Endothelial cell of umbilical vein (primary cell): ENCODE measurements around the gene WDPCP. TPM values are rescaled to one million over a fixed set of nuclear protein-coding genes. Genes with fewer than 3 reads are reported as not detected.

Experiments
- BruUV-seq: library from RNA; stranded (reverse); fragments of 400-500 nt; replicated peaks from 2 replicates; lab custom pipeline; 2021; lab: Mats Ljungman, UMichigan
- CTCF ChIA-PET: fragments of 300-600, 350-600 bp; sonication (Branson Sonifier 250); formaldehyde crosslinking; loops from one replicate; lab custom pipeline; 2021; ENCODE audit warnings: antibody characterized with exemption, inconsistent platforms; lab: Charles Lee
- POLR2A ChIA-PET: fragments of 300-600, 350-600 bp; sonication (Branson Sonifier 250); formaldehyde crosslinking; loops from one replicate; lab custom pipeline; 2021; ENCODE audit warnings: antibody characterized with exemption, inconsistent platforms; lab: Charles Lee
- DNase-seq: peaks from one replicate; pipeline ENCODE4 v3.0.0-alpha.2; 2011; ENCODE audit warnings: low read depth, low spot score
- FAIRE-seq: peaks from 2 replicates; lab custom pipeline; 2011; peaks lifted over from hg19 to GRCh38; lab: Jason Lieb, UNC
- H2AFZ ChIP-seq: 2 replicates; pipeline ENCODE4 v1.6.0; 2012; ENCODE audit warnings: low read depth, low read length, control low read depth, inconsistent platforms
- H3K27ac ChIP-seq: 2 replicates; pipeline ENCODE4 v1.5.1; 2011; ENCODE audit warnings: low read depth, mild to moderate bottlenecking, control low read depth, low read length, moderate library complexity; ENCODE audit not compliant: insufficient read depth
- H3K27me3 ChIP-seq, 2 experiments: 2 replicates each; pipeline versions ENCODE4 v1.6.0 to v1.6.1; 2011; ENCODE audit warnings: low read length in 2 of 2, mixed read lengths in 1 of 2; ENCODE audit not compliant: control insufficient read depth in 2 of 2, insufficient read depth in 2 of 2
- H3K36me3 ChIP-seq, 2 experiments: 2 replicates in 1 of 2; 3 replicates in 1 of 2; pipeline ENCODE4 v1.5.1; 2011; ENCODE audit warnings: low read length in 2 of 2, mild to moderate bottlenecking in 1 of 2, moderate library complexity in 1 of 2; ENCODE audit not compliant: control insufficient read depth in 2 of 2, insufficient read depth in 2 of 2; ENCODE audit errors: extremely low read depth in 1 of 2
- H3K4me1 ChIP-seq: 3 replicates; pipeline ENCODE4 v1.5.1; 2011; ENCODE audit warnings: mild to moderate bottlenecking, low read length; ENCODE audit not compliant: control insufficient read depth, insufficient read depth; ENCODE audit errors: extremely low read depth
- H3K4me2 ChIP-seq: 2 replicates; pipeline ENCODE4 v1.6.1; 2011; ENCODE audit warnings: low read length, control low read depth, mixed read lengths; ENCODE audit not compliant: insufficient read depth
- H3K4me3 ChIP-seq, 3 experiments: fragments of 200-600 bp in 1 of 3; sonication (generic), shearing (Covaris generic) in 1 of 3; replicated peaks in 1 of 3; 2 replicates each; pipeline ENCODE4 v1.5.1; 2011 to 2016; ENCODE audit warnings: control low read depth in 3 of 3, low read length in 3 of 3, mild to moderate bottlenecking in 2 of 3, inconsistent platforms in 1 of 3, low read depth in 1 of 3, moderate library complexity in 1 of 3; ENCODE audit not compliant: insufficient read depth in 1 of 3
- H3K79me2 ChIP-seq: 2 replicates; pipeline ENCODE4 v1.6.0; 2012; ENCODE audit warnings: low read length, inconsistent platforms; ENCODE audit not compliant: control insufficient read depth, insufficient read depth
- H3K9ac ChIP-seq: replicated peaks from 2 replicates; pipeline ENCODE3; 2011; ENCODE audit warnings: low read length, control low read depth; ENCODE audit not compliant: insufficient read depth; ENCODE audit errors: extremely low read depth
- H3K9me1 ChIP-seq: replicated peaks from 3 replicates; pipeline ENCODE4 v1.6.0; 2011; ENCODE audit warnings: mild to moderate bottlenecking, low read length; ENCODE audit not compliant: control insufficient read depth, insufficient read depth; ENCODE audit errors: extremely low read depth
- H3K9me3 ChIP-seq: replicated peaks from 2 replicates; pipeline ENCODE4 v1.5.1; 2012; ENCODE audit warnings: low read length, inconsistent platforms; ENCODE audit not compliant: control insufficient read depth, insufficient read depth
- H4K20me1 ChIP-seq: replicated peaks from 2 replicates; pipeline ENCODE3; 2011; ENCODE audit warnings: mild to moderate bottlenecking, low read length; ENCODE audit not compliant: control insufficient read depth, insufficient read depth; ENCODE audit errors: extremely low read depth
- CTCF ChIP-seq, 2 donors: IDR thresholded peaks; 1 replicate in 1 of 2; 2 replicates in 1 of 2; pipeline ENCODE4 v1.5.1; 2011; ENCODE audit warnings: low read length in 2 of 2, mild to moderate bottlenecking in 2 of 2, moderate library complexity in 2 of 2, control low read depth in 1 of 2, inconsistent platforms in 1 of 2, low read depth in 1 of 2; ENCODE audit not compliant: insufficient read depth in 1 of 2; ENCODE audit errors: extremely low read depth in 1 of 2
- EZH2 ChIP-seq: IDR thresholded peaks from 2 replicates; pipeline ENCODE4 v1.6.1; 2012; ENCODE audit warnings: borderline replicate concordance, low read depth, mild to moderate bottlenecking, moderate library complexity, low read length, inconsistent platforms; ENCODE audit not compliant: severe bottlenecking
- FOS ChIP-seq: IDR thresholded peaks from 2 replicates; pipeline ENCODE4 v1.6.1; 2011; ENCODE audit warnings: mild to moderate bottlenecking, low read length, moderate library complexity, borderline replicate concordance; ENCODE audit not compliant: insufficient read depth
- GATA2 ChIP-seq: IDR thresholded peaks from 2 replicates; pipeline ENCODE4 v1.7.0; 2011; ENCODE audit warnings: low read depth, mild to moderate bottlenecking, moderate library complexity, mixed read lengths, low read length; ENCODE audit not compliant: insufficient read length, insufficient read depth
- JUN ChIP-seq: IDR thresholded peaks from 2 replicates; pipeline ENCODE4 v1.6.1; 2011; ENCODE audit warnings: borderline replicate concordance, low read depth; ENCODE audit not compliant: insufficient read length, insufficient read depth
- MAX ChIP-seq: IDR thresholded peaks from 2 replicates; pipeline ENCODE4 v1.6.1; 2011; ENCODE audit not compliant: insufficient read depth, insufficient read length
- MYC ChIP-seq: IDR thresholded peaks from one replicate; pipeline ENCODE4 v1.6.1; 2011; ENCODE audit warnings: mild to moderate bottlenecking, low read depth, low read length
- POLR2A ChIP-seq: IDR thresholded peaks from 2 replicates; pipeline ENCODE4 v1.6.1; 2012; ENCODE audit warnings: low read depth, mild to moderate bottlenecking, control low read depth, low read length
- POLR2AphosphoS5 ChIP-seq: IDR thresholded peaks from 2 replicates; pipeline ENCODE4 v1.6.1; 2012; ENCODE audit warnings: low read depth, mild to moderate bottlenecking, control low read depth, low read length, moderate library complexity; ENCODE audit not compliant: insufficient read depth
- dilution Hi-C: fragments of 300-500 bp; cut with MboI; formaldehyde crosslinking; loops from one replicate; pipeline ENCODE4 v1.15.0; 2019; ENCODE audit warnings: low sequenced_read_pairs; ENCODE audit not compliant: extremely low pct_ligation_motif_present
- intact Hi-C: fragments of 100-400 bp; cut with micrococcal nuclease; formaldehyde crosslinking; loops from one replicate; pipeline ENCODE4 v1.10.0; 2022
- polyA plus RNA-seq, 4 experiments: library from polyadenylated mRNA; depleted of rRNA in 3 of 4; stranded (reverse) in 3 of 4; unstranded in 1 of 4; fragments of >200 nt; gene quantifications; 2 replicates each; pipeline versions ENCODE4 v1.2.1 to v1.2.3, GENCODE V29; 2011 to 2012; ENCODE audit warnings: missing spikeins in 1 of 4
- total RNA-seq: library from RNA; stranded (reverse); gene quantifications from 2 replicates; pipeline ENCODE4 v1.2.3, GENCODE V29; 2021

WDPCP gene
- total and polyA plus RNA-seq, 2 donors (not counting 3 experiments of a cell fraction or from before 2014, with no cell fraction given) = 4.0 to 8.8 TPM

- no peak overlapping the region for H3K4me2 ChIP-seq
- H2AFZ ChIP-seq = no peak overlapping the region
- intact Hi-C loops (no loop called here), dilution Hi-C loops (no loop called here)
- H3K27me3 ChIP-seq = peaks cover 0 to 2% of the 10 kb centered on the region in 2 experiments
- no peaks in the 10 kb centered on the region for H3K9me3 ChIP-seq
- no peak overlapping the region for H3K4me3 ChIP-seq
- H3K9me1 ChIP-seq = no peaks in the 10 kb centered on the region
- no peaks in the 10 kb centered on the region for H3K36me3 ChIP-seq
- BruUV-seq = no TSS peak
- H3K4me1 ChIP-seq = no peaks in the 10 kb centered on the region
- H4K20me1 ChIP-seq = no peaks in the 10 kb centered on the region
- FAIRE-seq (no peak), DNase-seq (no peak)
- ChIA-PET POLR2A (no interaction called here), CTCF (interaction anchor here (1.2 to 2.3 kb wide), 3 partner anchors 20 to 97 kb away, joined by 3 to 8 read pairs (median 5); no protein-coding TSS in a partner anchor)
- TF ChIP-seq CTCF (IDR thresholded peaks at IDR 0.05; ENCODE audit: extremely low read depth in 1 of 2, insufficient read depth in 1 of 2, low read depth in 1 of 2, low read length in 2 of 2) (no peak), MYC (no peak), FOS (no peak), EZH2 (no peak), JUN (no peak), POLR2A (no peak), MAX (no peak), GATA2 (no peak), POLR2AphosphoS5 (no peak)
- no peak overlapping the region for H3K9ac ChIP-seq
- H3K79me2 ChIP-seq = no peaks in the 10 kb centered on the region
- no peak overlapping the region for H3K27ac ChIP-seq
Measured at GRCh38 chr2:63099032-63099431, 489.2 kb downstream of the WDPCP start.
